Heart left ventricle (tissue), 13 donors: ENCODE results near the gene CFAP20.

Experiments
- CTCF ChIP-seq, 12 donors: fragments of 200-600 bp; sonication (generic) in 4 of 12; IDR thresholded peaks; one replicate each; pipeline versions ENCODE4 v1.5.0 to v1.8.0; 2018 to 2022; ENCODE audit warnings: antibody characterized with exemption in 12 of 12, mild to moderate bottlenecking in 5 of 12
- POLR2A ChIP-seq, 2 donors: fragments of 450-650 bp; IDR thresholded peaks; one replicate each; pipeline ENCODE4 v1.6.1; 2017; ENCODE audit warnings: antibody characterized with exemption in 2 of 2, mild to moderate bottlenecking in 2 of 2, moderate library complexity in 2 of 2
- donor health status: ischemic (EF 13 %, LVEDD 7.1; RV severe dilation, severe dysfunction).
- donor health status: DM: no; HTN: yes; CAD: no.
- donor health status: DM: no; HTN: no; CAD: no.
- donor health status: ischemic (EF 25% LVEDD 6.9; RV normal size, moderate dysfunction).
- donor health status: ischemic (EF 25% LVEDD 5.7; RV mildly dilated, moderate dysfunction).
- donor health status: ischemic (EF 35%, LVEDD 5.7; RV mildly dilated, moderate dysfunction).
- donor health status: nonischemic (EF 11% LVEDD 7.7; RV severe dilation, severe dysfunction).
- donor health status: DM: yes; HTN: yes; CAD: no.
- donor health status: PGD.
- donor health status: ischemic (EF 29% LVEDD 5.4; RV normal size, mild dysfunction).
- donor health status: nonischemic (EF 23%, LVEDD 6.1; RV moderate dilation, normal function).

GRCh38 chr16:58107228-58107627 lies 22.0 kb downstream of the CFAP20 start:
- no peak for TF ChIP-seq CTCF (IDR thresholded peaks at IDR 0.05)
- TF ChIP-seq POLR2A (IDR thresholded peaks at IDR 0.05) = no peak
